HK-2 (cell line): ENCODE results near the gene CUX1.
"Not testable (repeated sequence)": the region's sequence is repeated elsewhere in the genome, so short reads cannot be mapped to it uniquely, and the experiment has no call there.

Experiments
- DNase-seq: peaks from one replicate; pipeline ENCODE4 v3.0.0-alpha.2; 2018; ENCODE audit not compliant: unreplicated experiment

The CUX1 gene

GRCh38 chr7:102142433-102142832 is 325.0 kb downstream of the CUX1 start:
- not testable (repeated sequence) for DNase-seq

GRCh38 chr7:102146122-102146521 is 328.7 kb downstream of the CUX1 start:
- no peak for DNase-seq

GRCh38 chr7:102147008-102147407 is 329.6 kb downstream of the CUX1 start:
- no peak for DNase-seq

- no peak for DNase-seq
Observed at GRCh38 chr7:102148799-102149198, 331.4 kb downstream of the CUX1 start.

- DNase-seq = no peak
Observed at GRCh38 chr7:102149416-102149815, 332.0 kb downstream of the CUX1 start.

- no peak for DNase-seq
Observed at GRCh38 chr7:102150266-102150665, 332.8 kb downstream of the CUX1 start.

GRCh38 chr7:102152672-102153598 is 335.5 kb downstream of the CUX1 start:
- DNase-seq = peak; percentile 33

GRCh38 chr7:102153599-102153946 is 336.1 kb downstream of the CUX1 start:
- no peak for DNase-seq

- DNase-seq = no peak
Observed at GRCh38 chr7:102154425-102154824, 337.0 kb downstream of the CUX1 start.

- no peak for DNase-seq
Observed at GRCh38 chr7:102155821-102156441, 338.5 kb downstream of the CUX1 start.

GRCh38 chr7:102156867-102157266 is 339.4 kb downstream of the CUX1 start:
- no peak for DNase-seq

- no peak for DNase-seq
Observed at GRCh38 chr7:102165136-102165535, 347.7 kb downstream of the CUX1 start.

GRCh38 chr7:102167254-102167653 is 349.8 kb downstream of the CUX1 start:
- DNase-seq = no peak

- no peak for DNase-seq
Observed at GRCh38 chr7:102169651-102170392, 352.4 kb downstream of the CUX1 start.

GRCh38 chr7:102170393-102170970 is 353.1 kb downstream of the CUX1 start:
- no peak for DNase-seq

GRCh38 chr7:102173669-102174068 is 356.2 kb downstream of the CUX1 start:
- DNase-seq = no peak

- no peak for DNase-seq
Observed at GRCh38 chr7:102175423-102176170, 358.2 kb downstream of the CUX1 start.

GRCh38 chr7:102178410-102178809 is 361.0 kb downstream of the CUX1 start:
- no peak for DNase-seq

- no peak for DNase-seq
Observed at GRCh38 chr7:102180727-102181126, 363.3 kb downstream of the CUX1 start.

GRCh38 chr7:102181517-102181916 is 364.1 kb downstream of the CUX1 start:
- no peak for DNase-seq

GRCh38 chr7:102182016-102182415 is 364.6 kb downstream of the CUX1 start:
- no peak for DNase-seq
